A375 (cell line): ENCODE results near the gene BEST4. TPM values are rescaled to one million over a fixed set of nuclear protein-coding genes. Genes with fewer than 3 reads are reported as not detected.
A peak's percentile ranks its signal among the peaks of the same experiment; 100 is the strongest.

ENCODE experiments used
- small RNA-seq: library from RNA; depleted of rRNA; stranded (forward); fragments of <200 nt; gene quantifications from one replicate; pipeline ENCODE3, GENCODE V24; 2014
- total RNA-seq: library from RNA; depleted of rRNA; stranded (reverse); fragments of >200 nt; shearing (Covaris generic); gene quantifications from 2 replicates; pipeline ENCODE4 v1.2.3, GENCODE V29; 2014; rRNA removed

The BEST4 gene
- not detected in 2 replicates for total RNA-seq

DNA sequence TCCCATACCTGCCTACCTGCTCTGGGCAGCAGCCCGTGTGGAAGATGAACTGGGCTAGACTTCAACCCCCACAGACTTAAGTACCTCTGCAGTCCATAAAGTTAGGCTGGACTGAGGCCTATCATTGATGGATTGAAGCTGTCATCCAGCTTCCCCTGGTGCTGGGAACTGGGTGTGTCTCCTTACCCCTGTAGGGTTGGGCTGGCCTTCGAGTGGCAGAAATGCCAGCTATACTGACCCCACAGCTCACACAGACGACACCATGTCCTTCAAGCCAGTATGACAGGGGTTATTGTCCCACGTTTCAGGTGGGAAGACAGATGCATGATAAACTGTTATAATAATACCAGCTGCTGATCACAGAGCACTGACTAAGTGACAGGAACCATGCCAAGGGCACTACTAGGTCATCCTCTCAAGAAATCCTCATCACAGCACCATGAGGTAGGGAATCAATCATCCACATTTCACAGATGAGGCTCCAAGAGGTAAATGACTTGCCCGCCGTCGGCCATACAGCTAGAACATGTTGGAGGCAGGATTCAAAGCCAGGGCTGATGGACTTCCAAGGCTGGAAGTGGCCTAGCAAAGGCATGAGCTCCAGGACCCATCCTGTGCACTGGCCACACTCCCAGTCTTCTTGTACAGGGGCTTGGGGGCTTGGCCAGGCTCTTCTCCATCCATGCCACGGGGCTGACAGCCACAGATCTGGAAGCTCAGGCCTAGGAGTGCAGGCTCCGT is at the start of gene BEST4:
Gene BEST4, minus strand, starts transcription at position 51 of the 741 bp plus-strand sequence. CDS start 465 bp downstream, outside the sequence.

DNA sequence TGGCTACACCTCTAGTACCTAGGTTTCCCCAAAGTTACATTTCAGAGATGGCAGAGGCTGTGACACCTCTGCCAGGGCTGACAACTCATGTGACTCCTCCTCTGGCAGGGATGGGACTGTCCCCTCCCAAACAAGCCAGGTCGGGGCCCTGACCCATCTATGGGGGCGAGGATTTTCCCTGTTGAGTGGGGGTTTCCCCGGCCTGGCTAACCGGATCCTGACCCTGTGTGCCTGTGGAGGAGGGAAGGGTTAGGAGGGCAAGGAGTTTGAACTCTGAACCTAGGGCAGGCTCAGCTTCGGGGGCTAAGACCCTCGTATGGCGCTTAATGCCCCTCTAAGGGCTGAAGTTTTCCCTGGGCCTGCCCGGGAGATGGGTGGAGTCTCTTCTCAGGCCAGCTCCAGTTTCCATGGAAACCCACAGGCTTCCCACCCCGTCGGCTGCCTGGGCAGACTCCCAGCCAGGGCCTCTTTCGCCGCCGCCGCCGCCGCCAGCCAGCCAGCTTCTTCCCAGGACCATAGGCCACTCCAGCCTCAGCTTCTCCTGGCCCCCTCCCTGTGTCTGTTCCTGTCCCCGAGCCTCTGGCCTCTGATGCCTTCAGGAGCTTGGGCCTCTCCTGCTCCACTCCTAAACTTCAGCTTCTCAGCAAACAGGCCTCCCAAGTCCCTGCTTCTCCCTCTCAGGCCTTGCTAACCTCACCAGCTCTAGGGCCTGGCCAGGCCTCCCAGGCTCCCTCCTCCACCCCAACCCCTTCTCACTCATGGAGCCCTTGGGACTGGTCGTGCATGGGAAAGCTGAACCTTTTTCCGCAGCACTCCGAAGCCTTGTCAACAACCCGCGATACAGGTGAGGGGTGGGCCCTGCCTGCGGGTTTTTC is 20.3 kb upstream of the BEST4 start, which contains the start of gene BTBD19:
Gene BTBD19, plus strand, starts transcription at position 461 of the 875 bp plus-strand sequence. Its CDS starts 298 bp downstream, at position 759.

DNA sequence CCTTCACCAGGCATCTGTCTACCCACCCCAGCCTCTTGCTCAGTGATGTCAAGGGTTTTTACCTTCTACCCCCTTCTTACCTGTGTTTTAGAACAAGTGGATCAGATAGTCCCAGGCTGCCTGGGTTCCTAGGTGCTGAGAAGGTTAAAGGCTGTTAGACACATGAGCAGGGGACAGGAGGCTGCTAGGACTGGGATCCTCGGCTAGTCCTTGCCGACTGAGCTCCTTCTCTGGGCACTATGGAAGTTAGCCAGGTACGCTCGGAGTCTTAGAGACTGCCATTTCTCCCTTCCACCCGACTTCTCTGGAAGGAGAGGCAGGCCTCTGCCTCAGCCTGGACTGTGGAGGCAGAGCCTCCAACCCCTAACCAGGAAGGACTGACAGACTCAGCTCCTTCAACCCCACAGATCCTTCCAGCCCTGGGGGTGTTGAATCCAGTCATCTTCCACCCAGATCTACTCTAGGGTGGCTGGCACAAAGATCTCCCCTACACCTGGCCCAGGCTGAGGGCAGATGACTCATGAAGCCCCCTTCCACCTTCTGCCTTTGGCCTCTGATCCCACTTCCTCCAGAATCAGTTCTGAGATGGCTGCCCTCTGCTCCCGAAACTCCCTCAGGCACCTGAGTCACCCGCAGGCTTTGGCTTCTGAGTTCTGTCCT is 18.9 kb upstream of the BEST4 start, which contains the start of gene DYNLT4:
Gene DYNLT4, minus strand, starts transcription at position 648 of the 660 bp plus-strand sequence. CDS start 683 bp downstream, outside the sequence.

DNA sequence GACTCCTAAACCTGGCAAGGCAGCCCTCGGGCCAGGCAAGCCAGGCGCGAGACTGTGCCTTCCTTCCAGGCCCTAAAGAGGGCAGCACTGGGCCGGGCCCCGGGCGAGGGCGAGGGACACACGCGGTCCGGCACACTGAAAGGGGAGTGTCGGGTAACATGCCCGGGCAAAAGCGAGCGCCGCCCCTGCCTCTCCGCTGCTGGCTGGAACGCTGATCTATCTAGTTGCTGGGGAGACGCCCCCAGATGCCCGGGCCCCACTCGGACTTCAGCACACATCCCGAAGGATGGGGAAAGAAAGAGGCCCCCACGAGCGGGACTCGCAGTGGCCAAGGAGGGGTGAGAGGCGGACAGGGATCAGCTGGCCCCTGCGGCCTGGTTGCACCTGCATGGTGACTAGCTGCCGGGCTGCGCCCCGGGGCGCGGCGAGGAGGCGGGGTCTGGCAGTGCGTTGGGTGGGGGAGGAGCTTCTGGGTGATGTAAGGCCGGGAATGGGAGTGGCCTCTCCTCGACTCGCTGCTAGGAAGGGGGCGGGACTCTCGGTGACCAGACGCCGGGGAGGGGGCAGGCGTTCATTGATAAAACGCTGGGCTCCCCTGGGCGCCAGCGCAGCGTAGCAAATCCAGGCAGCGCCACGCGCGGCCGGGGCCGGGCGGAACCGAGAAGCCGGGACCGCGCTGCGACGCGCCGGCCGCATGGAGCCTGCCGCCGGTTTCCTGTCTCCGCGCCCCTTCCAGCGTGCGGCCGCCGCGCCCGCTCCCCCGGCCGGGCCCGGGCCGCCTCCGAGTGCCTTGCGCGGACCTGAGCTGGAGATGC is 12.0 kb upstream of the BEST4 start, which contains the start of gene PLK3:
Gene PLK3, plus strand, starts transcription at position 608 of the 815 bp plus-strand sequence. Its CDS starts 87 bp downstream, at position 695.

DNA sequence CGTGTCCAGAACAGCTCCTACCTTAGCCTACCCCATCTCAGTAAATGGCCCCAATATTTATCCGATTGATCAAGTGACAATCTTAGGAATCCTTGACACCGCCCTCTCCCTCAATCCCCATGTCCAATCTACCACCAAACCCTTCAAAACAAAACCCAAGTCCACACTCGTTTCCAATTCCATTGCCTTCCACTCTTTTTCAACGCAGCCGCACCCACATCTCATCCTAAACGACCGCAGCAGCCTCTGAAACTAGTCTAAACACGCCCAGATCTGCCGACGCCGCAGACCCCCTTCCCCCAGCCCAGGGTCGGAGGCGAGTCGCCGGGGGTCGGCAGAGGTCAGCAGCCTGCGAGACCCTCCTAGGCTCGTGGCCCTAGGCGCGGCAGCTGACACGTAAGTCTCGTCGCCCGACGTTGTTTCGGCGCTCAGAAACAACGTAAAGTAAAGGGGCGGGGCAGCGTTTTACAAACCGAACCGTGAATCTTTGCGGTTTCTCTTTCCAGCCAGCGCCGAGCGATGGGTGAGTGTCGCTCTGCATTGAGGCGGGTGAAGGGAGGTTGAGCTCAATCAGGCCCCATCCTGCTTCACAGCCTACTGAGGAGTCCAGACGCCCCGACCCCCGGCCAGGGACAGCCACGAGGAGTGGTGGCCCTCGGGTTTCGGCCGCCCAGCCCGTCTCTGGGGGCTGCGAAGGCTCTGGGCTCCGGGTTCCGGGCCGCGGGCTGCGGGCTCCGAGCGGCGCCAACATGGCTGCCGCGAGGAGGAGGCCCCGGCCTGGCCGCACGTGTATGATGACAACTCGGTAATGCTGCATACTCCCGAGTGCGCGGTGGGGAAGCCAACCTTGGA is 12.7 kb downstream of the BEST4 start, which contains the start of gene RPS8:
Gene RPS8, plus strand, starts transcription at position 463 of the 852 bp plus-strand sequence. Its CDS starts 57 bp downstream, at position 520.

DNA sequence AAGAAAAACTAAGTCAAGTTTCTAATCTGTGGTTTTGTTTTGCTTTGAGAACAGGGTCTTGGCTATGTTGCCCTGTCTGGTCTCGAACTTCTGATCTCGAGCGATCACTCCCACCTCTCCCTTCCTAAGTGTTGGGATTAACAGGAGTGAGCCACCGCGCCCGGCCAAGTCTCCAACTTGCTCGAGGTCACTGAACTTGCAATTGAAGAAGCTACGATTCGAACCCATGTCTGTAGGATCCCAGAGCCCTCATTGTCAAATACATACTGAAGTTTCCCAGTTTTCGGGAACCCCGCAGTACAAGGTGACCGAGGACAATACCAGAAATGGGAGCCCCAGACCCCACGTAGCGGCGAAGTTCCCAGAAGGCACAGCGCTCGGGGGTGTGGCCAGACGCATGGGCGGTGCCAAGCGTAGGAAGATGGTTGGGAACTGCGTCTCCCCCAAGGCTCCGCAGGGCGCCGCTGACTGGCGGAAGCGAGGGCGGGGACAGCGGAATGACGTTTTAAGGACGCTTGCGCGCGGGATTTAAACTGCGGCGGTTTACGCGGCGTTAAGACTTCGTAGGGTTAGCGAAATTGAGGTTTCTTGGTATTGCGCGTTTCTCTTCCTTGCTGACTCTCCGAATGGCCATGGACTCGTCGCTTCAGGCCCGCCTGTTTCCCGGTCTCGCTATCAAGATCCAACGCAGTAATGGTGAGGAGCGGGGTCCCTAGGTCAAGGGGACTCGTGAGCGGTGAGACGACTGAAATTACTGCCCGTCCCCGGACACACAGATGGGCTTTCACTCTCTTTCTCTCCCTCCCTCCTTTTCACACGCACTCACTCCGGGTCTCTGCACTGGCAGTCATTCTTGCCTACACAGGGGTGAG is 48.4 kb downstream of the BEST4 start, which contains the start of gene KIF2C:
Gene KIF2C, plus strand, starts transcription at position 531 of the 872 bp plus-strand sequence. Its CDS starts 96 bp downstream, at position 627.

Small RNAs within 50 kb of the gene (small RNA-seq; reads per million reads assigned to genes)
- 63.8 reads per million, percentile 95 among the genes with 10 or more reads in this experiment for gene SNORD38A
- gene SNORD38B: not detected
- 1,282 reads per million, percentile 99 among the genes with 10 or more reads in this experiment for gene SNORD46
- not detected for gene SNORD55

Other genes with a start within 250 kb of the BEST4 start
- gene TMEM53, start 113.7 kb downstream of the BEST4 start, total RNA-seq: 13.7 and 23.7 TPM in 2 replicates
- not detected in 2 replicates for gene ARMH1, start 113.5 kb downstream of the BEST4 start, total RNA-seq
- gene RNU5D-1, start 57.0 kb downstream of the BEST4 start, total RNA-seq: not detected in 2 replicates
- 82.6 and 99.1 TPM in 2 replicates for gene KIF2C, start 48.3 kb downstream of the BEST4 start, total RNA-seq
- gene RPS8, start 12.6 kb downstream of the BEST4 start, total RNA-seq: 2,747 and 3,143 TPM in 2 replicates
- gene PLK3, start 12.2 kb upstream of the BEST4 start, total RNA-seq: 29.5 and 34.2 TPM in 2 replicates
- gene DYNLT4, start 19.2 kb upstream of the BEST4 start, total RNA-seq: 1.1 TPM in 1 of 2 replicates, not detected in the other
- gene BTBD19, start 20.4 kb upstream of the BEST4 start, total RNA-seq: 9.9 and 11.7 TPM in 2 replicates
- 0.04 and 0.08 TPM in 2 replicates for gene PTCH2, start 55.1 kb upstream of the BEST4 start, total RNA-seq
- gene EIF2B3, start 198.4 kb upstream of the BEST4 start, total RNA-seq: 33.2 and 34.3 TPM in 2 replicates
- 11.8 and 13.5 TPM in 2 replicates for gene HECTD3, start 223.2 kb upstream of the BEST4 start, total RNA-seq
- gene UROD, start 224.1 kb upstream of the BEST4 start, total RNA-seq: 136 and 139 TPM in 2 replicates